Uterus (tissue), 4 donors: ENCODE data around the gene LGR6. TPM values are rescaled to one million over a fixed set of nuclear protein-coding genes. Genes with fewer than 3 reads are reported as not detected.

ENCODE experiments used
- DNase-seq, 2 donors: peaks; one replicate each; pipeline ENCODE4 v3.0.0-alpha.2; 2019 to 2020
- H3K27ac ChIP-seq, 2 donors: fragments of 200-600 bp; sonication (generic); 1 replicate in 1 of 2; 2 replicates in 1 of 2; pipeline ENCODE4 v1.5.1; 2016 to 2018
- H3K27me3 ChIP-seq, 2 donors: fragments of 200-600 bp; sonication (generic); one replicate each; pipeline ENCODE4 v1.5.1; 2018 to 2019; ENCODE audit warnings: control low read depth in 1 of 2
- H3K36me3 ChIP-seq, 2 donors: fragments of 200-600 bp; sonication (generic); one replicate each; pipeline ENCODE4 v1.5.1; 2019; ENCODE audit warnings: control low read depth in 1 of 2
- H3K4me1 ChIP-seq, 2 donors: fragments of 200-600 bp; sonication (generic); one replicate each; pipeline ENCODE4 v1.5.1; 2018 to 2019; ENCODE audit warnings: control low read depth in 1 of 2
- H3K4me3 ChIP-seq, 2 donors: fragments of 200-600 bp; sonication (generic); 1 replicate in 1 of 2; 2 replicates in 1 of 2; pipeline ENCODE4 v1.5.1; 2018 to 2019; ENCODE audit warnings: mild to moderate bottlenecking in 1 of 2
- H3K9me3 ChIP-seq, 2 donors: fragments of 200-600 bp; sonication (generic); one replicate each; pipeline ENCODE4 v1.5.1; 2019; ENCODE audit warnings: control low read depth in 1 of 2
- POLR2A ChIP-seq, 2 donors: fragments of 450-650 bp; IDR thresholded peaks; one replicate each; pipeline ENCODE4 v1.6.1; 2016; ENCODE audit warnings: antibody characterized with exemption in 2 of 2, mild to moderate bottlenecking in 1 of 2, moderate library complexity in 1 of 2
- intact Hi-C: fragments of 100-400 bp; cut with DNase I; formaldehyde crosslinking; loops from one replicate; pipeline ENCODE4 v1.15.1; 2023; ENCODE audit warnings: low total_unique reads
- total RNA-seq, 4 donors: library from RNA; depleted of rRNA in 3 of 4; stranded (reverse); fragments of >200 nt in 3 of 4; gene quantifications; one replicate each; pipeline versions ENCODE4 v1.1.0 to v1.2.4, GENCODE V29; 2014 to 2023
- TF ChIP-seq, protein P1 (sequence below), 4 experiments: fragments of 200-600 bp in 2 of 4; fragments of 450-650 bp in 2 of 4; sonication (generic) in 2 of 4; IDR thresholded peaks; one replicate each; pipeline ENCODE4 v1.5.1; 2016 to 2019; ENCODE audit warnings: antibody characterized with exemption in 4 of 4, mild to moderate bottlenecking in 2 of 4, moderate library complexity in 1 of 4
- donor health status: DM: yes; HTN: yes; CAD: no.

LGR6 gene
- total RNA-seq, 4 donors from 2014 or later: 3.5 to 7.2 (median 4.0) TPM; not detected in 1

- DNase-seq: no peak
- Histone ChIP-seq H3K36me3 (no peaks in the 10 kb centered on the region), H3K27me3 (no peaks in the 10 kb centered on the region), H3K27ac (no peak overlapping the region), H3K9me3 (no peaks in the 10 kb centered on the region), H3K4me3 (no peak overlapping the region), H3K4me1 (no peaks in the 10 kb centered on the region)
- TF ChIP-seq POLR2A (IDR thresholded peaks at IDR 0.05): no peak
- TF ChIP-seq, protein P1, sequence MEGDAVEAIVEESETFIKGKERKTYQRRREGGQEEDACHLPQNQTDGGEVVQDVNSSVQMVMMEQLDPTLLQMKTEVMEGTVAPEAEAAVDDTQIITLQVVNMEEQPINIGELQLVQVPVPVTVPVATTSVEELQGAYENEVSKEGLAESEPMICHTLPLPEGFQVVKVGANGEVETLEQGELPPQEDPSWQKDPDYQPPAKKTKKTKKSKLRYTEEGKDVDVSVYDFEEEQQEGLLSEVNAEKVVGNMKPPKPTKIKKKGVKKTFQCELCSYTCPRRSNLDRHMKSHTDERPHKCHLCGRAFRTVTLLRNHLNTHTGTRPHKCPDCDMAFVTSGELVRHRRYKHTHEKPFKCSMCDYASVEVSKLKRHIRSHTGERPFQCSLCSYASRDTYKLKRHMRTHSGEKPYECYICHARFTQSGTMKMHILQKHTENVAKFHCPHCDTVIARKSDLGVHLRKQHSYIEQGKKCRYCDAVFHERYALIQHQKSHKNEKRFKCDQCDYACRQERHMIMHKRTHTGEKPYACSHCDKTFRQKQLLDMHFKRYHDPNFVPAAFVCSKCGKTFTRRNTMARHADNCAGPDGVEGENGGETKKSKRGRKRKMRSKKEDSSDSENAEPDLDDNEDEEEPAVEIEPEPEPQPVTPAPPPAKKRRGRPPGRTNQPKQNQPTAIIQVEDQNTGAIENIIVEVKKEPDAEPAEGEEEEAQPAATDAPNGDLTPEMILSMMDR (IDR thresholded peaks at IDR 0.05): no peak
- intact Hi-C loops: no loop called here
Observed at GRCh38 chr1:202293569-202293968, 100.0 kb downstream of the LGR6 start.

DNA sequence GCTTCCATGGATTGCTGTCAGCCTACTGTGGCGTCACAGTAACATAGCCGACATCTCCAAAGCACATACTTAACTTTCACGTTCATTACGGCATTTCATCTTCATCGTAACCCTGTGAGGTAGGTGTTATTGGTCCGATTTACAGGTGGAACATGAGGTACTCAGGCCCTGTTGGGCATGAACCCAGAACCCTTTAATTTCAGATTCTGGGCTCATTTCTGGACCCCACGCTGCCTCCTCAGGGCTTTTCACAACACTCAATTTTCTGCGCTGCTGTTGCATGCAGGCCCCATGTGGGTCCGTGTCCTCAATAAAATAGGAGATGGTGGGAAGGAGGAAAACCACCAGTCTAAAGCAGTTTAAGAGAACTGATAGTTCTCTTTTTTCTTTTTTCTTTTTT lies 108.6 kb downstream of the LGR6 start:
- intact Hi-C loops: no loop called here
- Histone ChIP-seq H3K27me3 (no peaks in the 10 kb centered on the region), H3K27ac (no peak overlapping the region), H3K9me3 (no peaks in the 10 kb centered on the region), H3K4me1 (no peaks in the 10 kb centered on the region), H3K4me3 (no peak overlapping the region), H3K36me3 (no peaks in the 10 kb centered on the region)
- DNase-seq: no peak
- TF ChIP-seq, protein P1 (IDR thresholded peaks at IDR 0.05): no peak
- TF ChIP-seq POLR2A (IDR thresholded peaks at IDR 0.05): no peak

- TF ChIP-seq POLR2A (IDR thresholded peaks at IDR 0.05): no peak
- TF ChIP-seq, protein P1 (IDR thresholded peaks at IDR 0.05): no peak
- H3K36me3 ChIP-seq: no peaks in the 10 kb centered on the region
- no peak overlapping the region for H3K4me3 ChIP-seq
- H3K27ac ChIP-seq: no peak overlapping the region
- H3K9me3 ChIP-seq: no peaks in the 10 kb centered on the region
- intact Hi-C loops: no loop called here
- no peaks in the 10 kb centered on the region for H3K27me3 ChIP-seq
- H3K4me1 ChIP-seq: no peaks in the 10 kb centered on the region
- no peak for DNase-seq
Observed at GRCh38 chr1:202304375-202304774, 110.8 kb downstream of the LGR6 start.

- intact Hi-C loops: no loop called here
Observed at GRCh38 chr1:202305168-202305567, 111.6 kb downstream of the LGR6 start.

GRCh38 chr1:202306535-202307345 lies 113.1 kb downstream of the LGR6 start:
- no peaks in the 10 kb centered on the region for H3K27me3 ChIP-seq
- TF ChIP-seq, protein P1 (IDR thresholded peaks at IDR 0.05): no peak
- no peaks in the 10 kb centered on the region for H3K4me1 ChIP-seq
- no peak overlapping the region for H3K4me3 ChIP-seq
- no peaks in the 10 kb centered on the region for H3K36me3 ChIP-seq
- H3K9me3 ChIP-seq: no peaks in the 10 kb centered on the region
- intact Hi-C loops: no loop called here
- no peak overlapping the region for H3K27ac ChIP-seq
- DNase-seq: no peak

More at GRCh38 chr1:202305168-202305567, 111.6 kb downstream of the LGR6 start:
- H3K9me3 ChIP-seq: no peaks in the 10 kb centered on the region
- H3K27ac ChIP-seq: no peak overlapping the region
- no peaks in the 10 kb centered on the region for H3K27me3 ChIP-seq
- H3K36me3 ChIP-seq: no peaks in the 10 kb centered on the region
- H3K4me3 ChIP-seq: no peak overlapping the region
- DNase-seq: no peak
- H3K4me1 ChIP-seq: no peaks in the 10 kb centered on the region
- TF ChIP-seq, protein P1 (IDR thresholded peaks at IDR 0.05): no peak
- TF ChIP-seq POLR2A (IDR thresholded peaks at IDR 0.05): no peak
